HG02970 (cell line): ENCODE measurements around the gene CADPS.

Experiments
- ATAC-seq: cut with Tn5 transposase; IDR thresholded peaks from one replicate; pipeline ENCODE4 v1.9.1; 2021; ENCODE audit warnings: mild to moderate bottlenecking, moderate library complexity, moderate number of reproducible peaks; ENCODE audit not compliant: unreplicated experiment, low FRiP score

CADPS gene

GRCh38 chr3:62532796-62533195, 342.4 kb downstream of the CADPS start:
- no peak for ATAC-seq

GRCh38 chr3:62531981-62532380, 343.2 kb downstream of the CADPS start:
- no peak for ATAC-seq

DNA sequence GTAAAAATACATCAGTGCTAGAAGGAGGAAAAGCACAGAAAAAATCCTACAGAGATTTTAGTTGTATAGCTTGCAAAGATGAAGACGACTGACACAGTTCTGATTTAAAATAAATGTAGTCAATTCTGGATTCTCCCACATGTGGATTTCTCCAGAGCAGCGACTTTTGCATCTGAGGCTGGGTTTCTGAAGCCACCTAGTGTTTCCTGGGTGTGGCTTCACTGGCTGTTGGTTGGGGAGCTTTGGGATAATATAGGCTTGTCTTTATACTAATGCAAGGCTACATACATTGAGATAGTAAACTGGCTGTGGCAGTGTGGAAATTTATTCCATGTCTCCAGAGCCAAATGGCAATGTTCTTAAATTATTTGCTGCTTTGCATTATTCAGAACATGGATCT, 343.7 kb downstream of the CADPS start:
- no peak for ATAC-seq

DNA sequence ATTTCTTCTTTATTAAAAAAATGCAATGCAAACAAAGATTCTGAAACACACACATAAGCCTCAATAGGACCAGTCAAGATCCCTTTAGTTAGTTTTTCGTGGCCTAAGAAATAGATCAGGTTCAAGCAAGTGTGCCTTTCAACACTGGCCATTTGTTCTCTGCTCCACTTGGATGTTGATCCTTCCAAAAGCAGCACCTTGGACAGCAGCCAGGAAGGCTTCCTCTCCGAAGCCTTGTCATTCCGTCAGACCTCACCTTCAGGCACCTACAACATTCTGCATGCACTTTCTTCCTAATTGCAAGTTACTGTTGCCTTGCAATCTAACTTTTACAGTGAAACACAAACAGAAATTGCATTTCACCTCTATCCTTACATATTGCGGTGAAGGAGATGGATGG, 346.0 kb downstream of the CADPS start:
- no peak for ATAC-seq

- ATAC-seq, result no peak
Measured at GRCh38 chr3:62527474-62527873, 347.7 kb downstream of the CADPS start.

GRCh38 chr3:62525281-62525680, 349.9 kb downstream of the CADPS start:
- no peak for ATAC-seq

- ATAC-seq, result no peak
Measured at GRCh38 chr3:62523672-62524071, 351.5 kb downstream of the CADPS start.

DNA sequence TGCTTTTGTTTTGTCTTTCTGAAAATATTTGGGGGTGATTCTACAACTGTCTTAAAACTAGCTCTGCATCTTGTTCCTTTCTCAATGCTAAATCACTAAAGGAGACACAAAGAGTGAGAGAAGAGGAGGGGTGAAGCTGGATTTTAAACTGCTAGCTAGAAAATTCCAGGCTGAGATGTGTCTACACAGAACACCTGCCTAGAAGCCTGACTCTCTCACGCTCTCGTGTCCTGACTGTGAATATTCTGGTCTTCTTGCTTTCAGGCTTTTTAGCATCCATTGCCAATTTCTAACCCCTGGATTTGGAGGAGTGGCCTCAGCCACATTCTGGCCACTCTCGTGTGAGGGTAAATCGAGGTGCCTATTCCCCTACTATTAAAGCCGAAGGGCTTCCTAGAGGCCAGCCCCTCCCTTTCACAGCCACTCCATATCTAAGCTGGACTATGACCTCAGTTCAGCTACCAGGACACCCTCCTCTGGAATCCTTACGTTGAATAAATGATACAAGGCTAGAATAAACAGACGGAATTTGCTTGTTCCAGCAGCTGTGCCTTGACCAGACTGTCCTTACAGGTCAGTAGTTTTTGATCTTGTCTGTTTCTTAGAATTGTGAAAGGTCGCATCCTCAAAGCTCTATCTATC, 353.6 kb downstream of the CADPS start:
- no peak for ATAC-seq

DNA sequence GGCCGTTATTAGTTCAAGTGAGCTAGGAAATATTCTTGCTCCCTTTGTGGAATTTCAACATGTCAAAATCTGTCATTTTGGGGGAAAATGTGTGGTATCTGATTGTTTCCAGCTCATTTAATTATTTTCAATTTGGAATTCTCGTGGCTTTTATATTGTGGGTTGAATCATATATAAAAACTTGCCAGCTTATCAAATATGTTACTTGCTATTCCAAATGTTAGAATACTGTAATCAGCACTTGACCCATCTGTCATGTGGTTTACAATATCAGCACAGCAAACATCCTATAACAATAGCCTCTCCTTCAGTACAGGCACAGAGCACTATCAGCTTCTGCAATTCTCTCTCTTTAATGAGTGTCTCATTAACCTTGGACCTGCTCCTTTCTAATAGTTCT, 371.7 kb downstream of the CADPS start:
- no peak for ATAC-seq

DNA sequence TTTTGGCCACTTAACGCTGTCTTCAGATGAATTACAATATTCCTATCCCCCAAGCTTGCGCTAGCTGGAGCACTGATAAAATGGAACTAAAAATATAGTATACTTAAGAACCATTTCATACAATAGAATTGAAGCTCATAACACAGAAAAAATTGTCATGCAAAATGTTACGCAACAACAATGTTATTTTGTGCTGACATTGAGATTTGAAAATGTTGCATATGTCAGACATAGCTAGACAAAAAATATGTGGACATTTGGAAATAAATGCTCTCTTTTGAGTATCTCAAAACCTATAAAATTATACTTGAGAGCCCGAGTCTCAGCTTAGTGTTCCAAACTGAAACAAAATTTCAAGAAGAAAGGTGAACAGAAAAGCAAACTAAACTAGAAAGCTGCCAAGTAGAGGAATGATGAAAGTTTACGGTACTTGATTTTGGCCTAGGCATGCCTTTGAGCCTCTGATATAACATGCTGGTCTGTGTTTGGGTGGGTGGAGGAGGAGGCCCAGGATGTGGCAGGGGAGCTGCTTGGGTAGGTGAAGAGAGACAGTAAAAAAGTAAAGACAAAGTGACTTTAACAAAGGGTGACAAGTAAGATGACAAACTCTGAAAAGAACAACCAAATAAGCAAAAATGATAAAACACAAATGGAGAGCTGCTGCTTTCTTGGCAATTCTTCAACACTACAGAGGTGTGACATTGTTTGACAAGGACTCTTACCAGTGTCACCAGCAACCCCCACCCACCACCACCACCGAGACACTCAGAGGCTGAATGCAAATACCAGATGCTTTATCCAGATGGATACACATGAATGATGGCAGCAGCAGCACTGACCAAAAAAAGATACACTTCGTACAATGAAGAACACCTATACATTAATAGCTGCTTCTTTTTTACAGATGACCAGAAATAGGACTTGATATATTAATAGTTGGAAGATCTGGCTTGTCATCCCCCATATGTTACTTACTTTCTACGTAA, 372.6 kb downstream of the CADPS start:
- no peak for ATAC-seq

- no peak for ATAC-seq
Measured at GRCh38 chr3:62501289-62501668, 373.9 kb downstream of the CADPS start.

DNA sequence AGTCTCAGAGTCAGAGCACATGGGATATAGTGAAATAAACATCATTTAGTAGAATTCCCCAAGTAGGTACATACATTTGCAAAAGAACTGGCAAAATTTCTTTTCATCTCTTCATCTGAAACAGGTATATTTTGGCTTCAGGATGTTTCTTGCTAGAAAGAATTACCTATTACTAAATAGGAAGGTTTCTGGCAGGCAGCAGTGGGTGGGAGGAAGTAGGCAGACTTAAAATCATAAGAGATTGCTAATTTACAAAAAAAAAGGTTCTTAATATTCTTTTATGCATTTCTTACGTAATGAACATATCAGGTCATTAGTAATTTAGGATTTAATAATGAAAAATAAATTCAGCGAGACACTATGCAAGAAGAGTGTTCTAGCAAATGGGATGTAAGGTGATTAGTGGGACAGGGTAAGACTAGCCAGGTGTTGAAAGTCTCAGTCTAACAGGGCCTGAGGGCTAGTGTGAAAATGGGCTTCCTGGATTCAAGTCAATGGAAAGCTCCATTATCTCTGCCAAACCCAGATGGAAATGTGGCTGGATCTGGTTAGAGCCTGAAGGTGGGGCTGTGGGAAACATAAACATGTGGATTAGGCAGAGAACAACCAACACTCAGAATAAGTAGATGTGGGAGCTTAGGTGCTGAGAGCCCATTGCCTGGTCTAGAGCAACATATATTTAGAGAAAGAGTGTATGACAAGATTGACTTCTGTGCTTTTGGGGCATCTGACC, 374.5 kb downstream of the CADPS start:
- ATAC-seq, result no peak

DNA sequence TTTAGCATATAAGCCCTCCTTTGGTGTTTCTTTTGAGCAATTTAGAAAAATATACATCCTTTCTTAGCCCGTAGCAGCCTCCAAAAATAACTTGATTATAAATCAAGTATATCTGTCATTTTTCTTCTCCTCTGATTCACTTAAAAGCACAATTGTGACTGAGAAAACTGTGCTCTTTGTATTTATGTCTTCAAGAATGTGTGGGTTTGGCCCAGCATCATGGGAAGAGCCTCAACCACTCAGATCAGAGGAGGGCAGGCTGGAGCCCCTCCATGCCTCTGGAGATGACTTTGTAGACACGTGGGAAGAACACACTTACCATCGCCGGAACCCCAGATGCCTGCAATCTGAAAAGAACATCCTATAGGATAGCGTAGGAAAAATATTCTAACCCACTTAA, 378.1 kb downstream of the CADPS start:
- no peak for ATAC-seq

DNA sequence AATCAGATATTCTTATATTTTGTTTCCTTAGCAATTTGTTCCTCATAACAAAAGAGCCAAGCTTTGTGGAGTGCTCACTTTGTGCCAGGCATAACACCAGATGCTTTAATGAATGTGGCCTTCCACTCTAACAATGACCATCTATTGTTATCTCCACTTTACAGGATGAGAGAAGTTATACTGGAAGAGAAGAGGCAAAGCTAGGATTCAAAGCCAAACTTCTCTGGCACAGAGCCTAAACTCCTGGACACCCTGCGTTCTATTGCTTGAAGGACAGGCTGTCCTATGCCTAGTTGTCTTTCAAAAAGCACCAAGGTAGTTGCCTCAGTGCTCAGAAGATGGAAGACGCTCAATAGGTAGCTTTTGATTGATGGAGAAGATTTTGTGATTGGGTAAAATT, 378.7 kb downstream of the CADPS start:
- no peak for ATAC-seq

DNA sequence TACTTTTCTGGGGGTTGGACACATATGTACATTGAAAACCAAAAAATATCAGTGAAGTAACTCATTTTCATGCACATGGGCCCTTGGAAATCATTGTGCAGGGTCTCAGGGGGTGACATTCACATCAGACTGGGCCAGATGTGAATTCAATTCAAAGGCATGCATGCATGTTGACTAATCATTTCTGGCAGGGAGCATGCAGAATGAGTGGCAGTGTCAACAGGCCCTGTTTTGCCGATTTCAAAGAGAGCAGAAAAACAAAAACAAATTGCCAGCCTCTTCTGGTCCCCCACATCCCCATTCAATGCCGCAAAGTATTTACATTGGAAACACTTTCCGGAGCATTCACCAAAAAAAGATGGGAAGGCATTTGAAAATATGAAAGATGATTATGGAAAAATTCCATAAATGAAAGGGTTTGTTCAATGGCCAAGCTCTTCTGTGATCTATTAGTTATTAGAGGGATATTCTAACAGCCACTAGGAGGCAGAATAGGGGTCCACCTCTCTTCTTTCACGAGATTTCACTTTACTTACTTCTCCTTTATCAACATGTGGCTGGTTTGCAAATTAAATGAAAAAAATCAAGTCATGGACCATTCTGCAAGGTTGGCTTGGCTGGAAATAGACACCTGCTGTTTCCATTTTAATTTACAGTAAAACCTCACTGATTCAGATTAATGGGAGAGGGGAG, 382.0 kb downstream of the CADPS start:
- no peak for ATAC-seq

GRCh38 chr3:62482961-62483360, 392.3 kb downstream of the CADPS start:
- no peak for ATAC-seq

GRCh38 chr3:62481962-62482361, 393.3 kb downstream of the CADPS start:
- ATAC-seq, result no peak

DNA sequence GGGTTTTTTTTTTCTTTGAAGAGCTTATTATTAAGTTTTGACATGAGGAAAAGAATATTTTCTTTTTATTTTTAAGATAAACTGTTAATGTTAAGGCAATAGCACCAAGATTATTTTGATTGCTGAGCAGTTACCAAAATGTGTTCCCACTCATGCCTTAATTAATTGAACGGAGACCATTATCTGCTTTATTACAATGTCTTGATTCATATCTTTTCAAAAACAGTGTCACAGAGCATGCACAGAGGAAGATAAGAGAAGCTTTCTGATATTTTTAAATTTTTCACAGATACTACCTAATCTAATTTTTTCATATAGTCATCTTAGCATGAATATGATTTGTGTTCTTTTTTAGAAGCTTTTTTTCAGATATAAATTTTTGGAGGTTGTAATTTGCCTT, 395.2 kb downstream of the CADPS start:
- no peak for ATAC-seq

- ATAC-seq, result no peak
Measured at GRCh38 chr3:62479326-62479725, 395.9 kb downstream of the CADPS start.

DNA sequence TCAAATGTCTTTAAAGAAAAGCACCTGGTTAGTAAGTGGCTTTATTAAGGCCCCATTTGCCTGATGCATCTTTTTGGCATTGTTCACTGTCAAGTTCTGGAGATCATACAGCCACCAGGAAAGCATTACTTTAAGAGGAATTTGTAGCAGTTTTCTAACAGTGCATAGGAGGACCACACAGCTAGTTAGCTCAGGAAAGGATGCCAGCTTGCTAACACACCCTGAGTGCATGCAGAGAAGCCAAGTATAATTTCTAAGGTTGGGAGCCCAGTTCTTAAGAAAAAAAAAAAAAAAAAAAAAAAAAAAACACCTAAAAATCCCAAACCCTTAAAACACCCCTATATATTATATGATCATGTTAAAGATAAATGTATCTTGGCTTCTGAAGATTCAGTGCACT, 399.9 kb downstream of the CADPS start:
- ATAC-seq, result no peak
